HEK293 (cell line): ENCODE results near the gene WDR70.

ENCODE experiments used
- CTCF ChIA-PET: fragments of 350-600 bp; formaldehyde crosslinking; extraction: SDS; loops from one replicate; lab custom pipeline; 2021; ENCODE audit warnings: antibody characterized with exemption; lab: Yijun Ruan, JAX
- POLR2A ChIA-PET: fragments of 300-600 bp; formaldehyde crosslinking; extraction: SDS; loops from one replicate; lab custom pipeline; 2020; ENCODE audit warnings: antibody characterized with exemption, inconsistent platforms; lab: Yijun Ruan, JAX
- H3K27ac ChIP-seq: fragments of 200-500 bp; sonication (Bioruptor generic); 2 replicates; pipeline ENCODE4 v1.5.1; 2014; ENCODE audit warnings: low read depth, low read length, control low read depth, inconsistent platforms; ENCODE audit errors: extremely low read depth
- H3K36me3 ChIP-seq, 2 experiments: fragments of 200-500 bp in 1 of 2; sonication (Bioruptor generic) in 1 of 2; 1 replicate in 1 of 2; 2 replicates in 1 of 2; pipeline ENCODE4 v1.5.1; 2014 to 2017; ENCODE audit warnings: inconsistent platforms in 2 of 2, low read length in 2 of 2; ENCODE audit not compliant: control insufficient read depth in 2 of 2, insufficient read depth in 1 of 2
- H3K4me1 ChIP-seq: fragments of 200-500 bp; sonication (Bioruptor generic); 2 replicates; pipeline ENCODE4 v1.5.1; 2014; ENCODE audit warnings: mild to moderate bottlenecking, low read length, inconsistent platforms; ENCODE audit not compliant: control insufficient read depth, insufficient read depth
- H3K4me3 ChIP-seq: 2 replicates; pipeline ENCODE4 v1.5.1; 2011; ENCODE audit warnings: low read depth, mild to moderate bottlenecking, control low read depth, low read length, moderate library complexity
- H3K9me3 ChIP-seq: fragments of 200-500 bp; sonication (Bioruptor generic); 2 replicates; pipeline ENCODE4 v1.5.1; 2014; ENCODE audit warnings: low read depth, low read length, inconsistent platforms; ENCODE audit not compliant: control insufficient read depth, insufficient read depth
- FEZF1 ChIP-seq: fragments of 450-650 bp; formaldehyde crosslinking; IDR thresholded peaks from 2 replicates; pipeline ENCODE4 v1.5.1; 2016; ENCODE audit warnings: missing biosample characterization, missing genetic modification characterization
- IKZF3 ChIP-seq: fragments of 450-650 bp; IDR thresholded peaks from 2 replicates; pipeline ENCODE4 v1.5.0; 2018; ENCODE audit warnings: missing biosample characterization, mild to moderate bottlenecking, missing genetic modification characterization, moderate library complexity
- KLF9 ChIP-seq: fragments of 450-650 bp; formaldehyde crosslinking; IDR thresholded peaks from 2 replicates; pipeline ENCODE4 v1.5.1; 2016; ENCODE audit warnings: missing biosample characterization, missing genetic modification characterization, low read depth
- OVOL3 ChIP-seq: fragments of 450-650 bp; formaldehyde crosslinking; IDR thresholded peaks from 2 replicates; pipeline ENCODE4 v1.5.1; 2016; ENCODE audit warnings: missing biosample characterization, missing genetic modification characterization
- SETDB1 ChIP-seq: IDR thresholded peaks from one replicate; pipeline ENCODE4 v1.6.1; 2017; ENCODE audit warnings: mild to moderate bottlenecking, low read length, moderate library complexity, mixed read lengths; ENCODE audit not compliant: insufficient read length
- TCF7L2 ChIP-seq: IDR thresholded peaks from 2 replicates; pipeline ENCODE4 v1.6.1; 2011; ENCODE audit warnings: low read depth, mild to moderate bottlenecking, inconsistent platforms, low read length, moderate library complexity, borderline replicate concordance
- YY1 ChIP-seq: fragments of 450-650 bp; formaldehyde crosslinking; IDR thresholded peaks from 2 replicates; pipeline ENCODE4 v1.5.1; 2018; ENCODE audit warnings: missing biosample characterization, missing genetic modification characterization
- ZBTB17 ChIP-seq: fragments of 450-650 bp; formaldehyde crosslinking; IDR thresholded peaks from 2 replicates; pipeline ENCODE4 v1.5.1; 2016; ENCODE audit warnings: missing biosample characterization, missing genetic modification characterization
- ZBTB44 ChIP-seq: fragments of 450-650 bp; IDR thresholded peaks from 2 replicates; pipeline ENCODE4 v1.5.1; 2018; ENCODE audit warnings: missing biosample characterization, mild to moderate bottlenecking, missing genetic modification characterization
- ZBTB8A ChIP-seq: fragments of 450-650 bp; formaldehyde crosslinking; IDR thresholded peaks from 2 replicates; pipeline ENCODE4 v1.5.1; 2016; ENCODE audit warnings: missing biosample characterization, missing genetic modification characterization
- ZFP37 ChIP-seq: fragments of 450-650 bp; formaldehyde crosslinking; IDR thresholded peaks from 2 replicates; pipeline ENCODE4 v1.5.1; 2016; ENCODE audit warnings: missing biosample characterization, missing genetic modification characterization
- ZNF174 ChIP-seq: fragments of 450-650 bp; formaldehyde crosslinking; IDR thresholded peaks from 2 replicates; pipeline ENCODE4 v1.5.0; 2017; ENCODE audit warnings: missing biosample characterization, mild to moderate bottlenecking, missing genetic modification characterization
- ZNF175 ChIP-seq: fragments of 450-650 bp; formaldehyde crosslinking; IDR thresholded peaks from 2 replicates; pipeline ENCODE4 v1.5.1; 2016; ENCODE audit warnings: missing biosample characterization, missing genetic modification characterization
- ZNF2 ChIP-seq: fragments of 450-650 bp; formaldehyde crosslinking; IDR thresholded peaks from 2 replicates; pipeline ENCODE4 v1.5.1; 2016; ENCODE audit warnings: missing biosample characterization, missing genetic modification characterization
- ZNF248 ChIP-seq: fragments of 450-650 bp; formaldehyde crosslinking; IDR thresholded peaks from 2 replicates; pipeline ENCODE4 v1.5.1; 2017; ENCODE audit warnings: missing biosample characterization, missing genetic modification characterization
- ZNF26 ChIP-seq: fragments of 450-650 bp; formaldehyde crosslinking; IDR thresholded peaks from 2 replicates; pipeline ENCODE4 v1.5.1; 2016; ENCODE audit warnings: missing biosample characterization, missing genetic modification characterization
- ZNF266 ChIP-seq: fragments of 450-650 bp; formaldehyde crosslinking; IDR thresholded peaks from 2 replicates; pipeline ENCODE4 v1.5.1; 2016; ENCODE audit warnings: missing biosample characterization, missing genetic modification characterization, low read depth
- ZNF48 ChIP-seq: fragments of 450-650 bp; formaldehyde crosslinking; IDR thresholded peaks from 2 replicates; pipeline ENCODE4 v1.5.1; 2016; ENCODE audit warnings: missing biosample characterization, missing genetic modification characterization
- ZNF510 ChIP-seq: fragments of 450-650 bp; formaldehyde crosslinking; IDR thresholded peaks from 2 replicates; pipeline ENCODE4 v1.5.1; 2018; ENCODE audit warnings: mild to moderate bottlenecking, missing genetic modification characterization, missing biosample characterization; ENCODE audit not compliant: insufficient replicate concordance
- ZNF513 ChIP-seq: fragments of 450-650 bp; IDR thresholded peaks from 2 replicates; pipeline ENCODE4 v1.5.1; 2018; ENCODE audit warnings: missing biosample characterization, missing genetic modification characterization
- ZNF514 ChIP-seq: fragments of 450-650 bp; formaldehyde crosslinking; IDR thresholded peaks from 2 replicates; pipeline ENCODE4 v1.5.1; 2016; ENCODE audit warnings: missing biosample characterization, missing genetic modification characterization
- ZNF529 ChIP-seq: fragments of 450-650 bp; formaldehyde crosslinking; IDR thresholded peaks from 2 replicates; pipeline ENCODE4 v1.5.1; 2017; ENCODE audit warnings: missing genetic modification characterization, missing biosample characterization; ENCODE audit not compliant: insufficient replicate concordance
- ZNF530 ChIP-seq: fragments of 450-650 bp; formaldehyde crosslinking; IDR thresholded peaks from 2 replicates; pipeline ENCODE4 v1.5.1; 2016; ENCODE audit warnings: low read depth, missing biosample characterization, missing genetic modification characterization
- ZNF555 ChIP-seq: fragments of 450-650 bp; formaldehyde crosslinking; conservative IDR thresholded peaks from 2 replicates; pipeline ENCODE4 v1.5.1; 2017; ENCODE audit warnings: missing biosample characterization, mild to moderate bottlenecking, missing genetic modification characterization, inconsistent platforms
- ZNF560 ChIP-seq: fragments of 450-650 bp; formaldehyde crosslinking; IDR thresholded peaks from 2 replicates; pipeline ENCODE4 v1.5.1; 2017; ENCODE audit warnings: missing biosample characterization, missing genetic modification characterization, borderline replicate concordance
- ZNF626 ChIP-seq: fragments of 450-650 bp; sonication (Bioruptor Pico); formaldehyde crosslinking; IDR thresholded peaks from 2 replicates; pipeline ENCODE4 v1.5.1; 2018; ENCODE audit warnings: missing biosample characterization, missing genetic modification characterization, inconsistent platforms
- ZNF776 ChIP-seq: fragments of 450-650 bp; formaldehyde crosslinking; IDR thresholded peaks from 2 replicates; pipeline ENCODE4 v1.5.0; 2017; ENCODE audit warnings: missing biosample characterization, missing genetic modification characterization, borderline replicate concordance

WDR70 gene

GRCh38 chr5:37683072-37683471 is 304.0 kb downstream of the WDR70 start:
- ChIA-PET POLR2A (no interaction called here), CTCF (no interaction called here)
- H3K9me3 ChIP-seq: no peaks in the 10 kb centered on the region
- no peak overlapping the region for H3K27ac ChIP-seq
- H3K4me3 ChIP-seq: no peak overlapping the region
- TF ChIP-seq YY1 (tag by site-specific recombination) (no peak), ZNF529 (tag by site-specific recombination) (peak; percentile 81), ZNF514 (tag by site-specific recombination) (no peak), SETDB1 (peak; percentile 55)
- H3K4me1 ChIP-seq: 0 out of 2 replicates have a peak, but pooled peaks cover 2% of the 10 kb centered on the region
- H3K36me3 ChIP-seq: no peaks in the 10 kb centered on the region

- POLR2A ChIA-PET: interaction anchor here (0.6 kb wide), 1 partner anchor 1390 kb away, joined by 3 read pairs; no protein-coding TSS in a partner anchor
- Histone ChIP-seq H3K4me1 (no peaks in the 10 kb centered on the region), H3K4me3 (no peak overlapping the region), H3K27ac (no peak overlapping the region), H3K9me3 (no peaks in the 10 kb centered on the region), H3K36me3 (no peaks in the 10 kb centered on the region)
- no peak for TF ChIP-seq TCF7L2
- no peak for TF ChIP-seq ZNF248 (tag by site-specific recombination)
- TF ChIP-seq ZNF266 (tag by site-specific recombination): no peak
- no peak for TF ChIP-seq ZNF555 (tag by site-specific recombination)
- no peak for TF ChIP-seq ZNF514 (tag by site-specific recombination)
- TF ChIP-seq ZNF530 (tag by site-specific recombination): no peak
- TF ChIP-seq ZNF2: no peak
- TF ChIP-seq KLF9 (tag by site-specific recombination): no peak
- no peak for TF ChIP-seq ZNF560
- TF ChIP-seq FEZF1: no peak
- TF ChIP-seq IKZF3 (tag by site-specific recombination): no peak
- no peak for TF ChIP-seq ZBTB8A
- no peak for TF ChIP-seq ZFP37 (tag by site-specific recombination)
- no peak for TF ChIP-seq ZBTB17 (tag by site-specific recombination)
- no peak for TF ChIP-seq ZNF26
- CTCF ChIA-PET: interaction anchor here (0.8 to 1.0 kb wide), 2 partner anchors 18 to 217 kb away, joined by 3 read pairs; no protein-coding TSS in a partner anchor
Measured at GRCh38 chr5:37685211-37685610, 306.1 kb downstream of the WDR70 start.

GRCh38 chr5:37685816-37686215 is 306.7 kb downstream of the WDR70 start:
- no peak overlapping the region for H3K4me3 ChIP-seq
- no peaks in the 10 kb centered on the region for H3K36me3 ChIP-seq
- H3K9me3 ChIP-seq: no peaks in the 10 kb centered on the region
- ChIA-PET CTCF (interaction anchor here (0.7 to 1.0 kb wide), 3 partner anchors 17 to 841 kb away, joined by 3 to 4 read pairs (median 3); no protein-coding TSS in a partner anchor), POLR2A (interaction anchor here (0.6 kb wide), 1 partner anchor 1390 kb away, joined by 3 read pairs; no protein-coding TSS in a partner anchor)
- no peak overlapping the region for H3K27ac ChIP-seq
- H3K4me1 ChIP-seq: no peaks in the 10 kb centered on the region
- TF ChIP-seq OVOL3 (tag by site-specific recombination) (no peak), ZNF248 (tag by site-specific recombination) (no peak), ZBTB44 (no peak), ZNF26 (no peak), ZNF626 (tag by site-specific recombination) (no peak), TCF7L2 (no peak), ZNF510 (no peak), ZNF175 (no peak), ZNF174 (tag by site-specific recombination) (no peak), ZNF513 (tag by site-specific recombination) (no peak), ZNF776 (tag by site-specific recombination) (no peak), ZNF48 (tag by site-specific recombination) (no peak)
